Astrocyte (in vitro differentiated cells and primary cell): ENCODE results near the gene OR2A25. TPM values are rescaled to one million over a fixed set of nuclear protein-coding genes. Genes with fewer than 3 reads are reported as not detected.

Source experiments
- total RNA-seq: library from RNA; stranded (reverse); gene quantifications from 2 replicates; pipeline ENCODE4 v1.2.1, GENCODE V29; 2021

The OR2A25 gene
- total RNA-seq, 1 donor from 2014 or later, result not detected

Other genes with a start within 250 kb of the OR2A25 start
- 90.8 and 97.4 TPM in 2 replicates for gene TCAF1, start 167.6 kb upstream of the OR2A25 start, total RNA-seq
- gene OR2F2, start 134.6 kb upstream of the OR2A25 start, total RNA-seq, result not detected in 2 replicates
- not detected in 2 replicates for gene OR2F1, start 115.0 kb upstream of the OR2A25 start, total RNA-seq
- gene OR6B1, start 69.5 kb upstream of the OR2A25 start, total RNA-seq, result not detected in 2 replicates
- gene OR2A5, start 20.9 kb upstream of the OR2A25 start, total RNA-seq, result not detected in 2 replicates
- gene OR2A12, start 16.5 kb downstream of the OR2A25 start, total RNA-seq, result not detected in 2 replicates
- not detected in 2 replicates for gene OR2A2, start 39.8 kb downstream of the OR2A25 start, total RNA-seq
- gene OR2A14, start 53.4 kb downstream of the OR2A25 start, total RNA-seq, result not detected in 2 replicates
- 0.99 and 1.4 TPM in 2 replicates for gene CTAGE4, start 113.7 kb downstream of the OR2A25 start, total RNA-seq
- 4.4 and 5.0 TPM in 2 replicates for gene ARHGEF35, start 126.0 kb downstream of the OR2A25 start, total RNA-seq
- not detected in 2 replicates for gene OR2A42, start 169.8 kb downstream of the OR2A25 start, total RNA-seq
- 0.62 and 0.64 TPM in 2 replicates for gene OR2A7, start 195.0 kb downstream of the OR2A25 start, total RNA-seq
- gene CTAGE8, start 199.5 kb downstream of the OR2A25 start, total RNA-seq, result 0.96 and 0.98 TPM in 2 replicates
- gene OR2A1, start 242.6 kb downstream of the OR2A25 start, total RNA-seq, result not detected in 2 replicates